Measurements from ENCODE around the gene SYMPK. TPM values are rescaled to one million over a fixed set of nuclear protein-coding genes. Genes with fewer than 3 reads are reported as not detected.

The SYMPK gene
- total RNA-seq, 4 donors from 2014 or later, result 44.0 to 158 (median 90.3) TPM

DNA sequence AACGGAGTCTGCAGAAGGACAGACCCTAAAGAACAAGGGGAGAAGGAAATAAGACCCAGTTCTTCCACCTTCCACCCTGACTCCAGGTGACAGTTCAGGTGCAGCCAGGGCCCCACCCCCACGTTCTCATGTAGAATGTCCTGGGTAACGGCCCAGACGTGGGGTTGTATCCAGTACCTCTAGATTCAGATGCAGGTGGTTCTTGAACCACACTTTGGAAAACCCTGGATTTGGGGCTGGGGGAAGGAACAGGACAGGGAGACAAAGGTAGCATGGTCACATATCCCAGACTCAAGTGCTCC is 82.8 kb downstream of the SYMPK start:
- H3K4me1 ChIP-seq, result peaks cover 0 to 45% (median 15%) of the 10 kb centered on the region in 4 donors
- H3K27me3 ChIP-seq, result no peaks in the 10 kb centered on the region
- peaks cover 0 to 17% (median 0%) of the 10 kb centered on the region in 3 donors for H3K36me3 ChIP-seq
- peak overlapping the region in 1 of 4 donors; percentile 88 for H3K27ac ChIP-seq
- peak overlapping the region in 2 of 4 donors; percentile 31 to 59 for H3K4me3 ChIP-seq
- no peaks in the 10 kb centered on the region for H3K9me3 ChIP-seq
- DNase-seq, result peak in 1 of 3 donors; percentile 45
- TF ChIP-seq, protein P1, sequence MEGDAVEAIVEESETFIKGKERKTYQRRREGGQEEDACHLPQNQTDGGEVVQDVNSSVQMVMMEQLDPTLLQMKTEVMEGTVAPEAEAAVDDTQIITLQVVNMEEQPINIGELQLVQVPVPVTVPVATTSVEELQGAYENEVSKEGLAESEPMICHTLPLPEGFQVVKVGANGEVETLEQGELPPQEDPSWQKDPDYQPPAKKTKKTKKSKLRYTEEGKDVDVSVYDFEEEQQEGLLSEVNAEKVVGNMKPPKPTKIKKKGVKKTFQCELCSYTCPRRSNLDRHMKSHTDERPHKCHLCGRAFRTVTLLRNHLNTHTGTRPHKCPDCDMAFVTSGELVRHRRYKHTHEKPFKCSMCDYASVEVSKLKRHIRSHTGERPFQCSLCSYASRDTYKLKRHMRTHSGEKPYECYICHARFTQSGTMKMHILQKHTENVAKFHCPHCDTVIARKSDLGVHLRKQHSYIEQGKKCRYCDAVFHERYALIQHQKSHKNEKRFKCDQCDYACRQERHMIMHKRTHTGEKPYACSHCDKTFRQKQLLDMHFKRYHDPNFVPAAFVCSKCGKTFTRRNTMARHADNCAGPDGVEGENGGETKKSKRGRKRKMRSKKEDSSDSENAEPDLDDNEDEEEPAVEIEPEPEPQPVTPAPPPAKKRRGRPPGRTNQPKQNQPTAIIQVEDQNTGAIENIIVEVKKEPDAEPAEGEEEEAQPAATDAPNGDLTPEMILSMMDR (IDR thresholded peaks at IDR 0.05), result no peak
- no peak for TF ChIP-seq POLR2A (IDR thresholded peaks at IDR 0.05)

- H3K9me3 ChIP-seq, result no peaks in the 10 kb centered on the region
- peak; percentile 84 to 98 (median 95) for DNase-seq
- peaks cover 0 to 15% (median 0%) of the 10 kb centered on the region in 3 donors for H3K36me3 ChIP-seq
- H3K27ac ChIP-seq, result peak overlapping the region in 2 of 4 donors; percentile 57 to 88
- peaks cover 0 to 45% (median 15%) of the 10 kb centered on the region in 4 donors for H3K4me1 ChIP-seq
- H3K27me3 ChIP-seq, result no peaks in the 10 kb centered on the region
- TF ChIP-seq, protein P1 (IDR thresholded peaks at IDR 0.05), result peak in 5 of 6 experiments; percentile 43 to 82 (median 79)
- no peak for TF ChIP-seq POLR2A (IDR thresholded peaks at IDR 0.05)
- peak overlapping the region; percentile 1 to 59 (median 38) for H3K4me3 ChIP-seq
Observed at GRCh38 chr19:45779231-45780145, 83.5 kb downstream of the SYMPK start.

DNA sequence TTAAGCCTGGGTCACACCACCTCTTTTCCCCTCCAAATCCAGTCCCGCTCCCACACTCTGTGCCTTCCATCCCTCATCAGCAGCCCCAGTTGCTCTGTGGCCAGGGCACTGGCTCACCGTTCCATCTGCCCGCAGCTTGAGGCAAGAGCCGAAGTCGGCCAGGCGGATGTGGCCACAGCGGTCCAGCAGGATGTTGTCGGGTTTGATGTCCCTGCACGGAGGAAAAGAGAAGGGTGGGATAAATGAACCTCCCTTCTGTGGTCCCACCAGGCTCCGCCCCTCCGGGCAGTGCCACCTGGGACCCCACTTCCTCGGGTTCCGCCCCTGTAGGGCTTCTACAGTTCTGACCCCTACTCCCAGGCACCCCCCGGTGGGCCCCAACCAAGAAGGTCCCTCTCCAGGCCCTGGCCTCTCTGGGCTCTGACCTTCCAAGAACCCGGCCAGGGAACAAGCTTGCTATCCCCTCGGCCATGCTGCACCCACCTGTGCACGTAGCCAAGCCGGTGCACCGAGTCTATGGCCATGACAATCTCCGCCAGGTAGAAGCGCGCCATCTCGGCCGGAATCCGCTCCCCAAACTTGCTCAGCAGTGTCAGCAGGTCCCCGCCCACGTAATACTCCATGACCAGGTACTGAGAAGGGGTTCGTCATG is 84.8 kb downstream of the SYMPK start:
- DNase-seq, result no peak
- no peaks in the 10 kb centered on the region for H3K27me3 ChIP-seq
- no peak overlapping the region for H3K27ac ChIP-seq
- TF ChIP-seq, protein P1 (IDR thresholded peaks at IDR 0.05), result no peak
- TF ChIP-seq POLR2A (IDR thresholded peaks at IDR 0.05), result no peak
- H3K36me3 ChIP-seq, result peaks cover 0 to 15% (median 0%) of the 10 kb centered on the region in 3 donors
- H3K4me3 ChIP-seq, result no peak overlapping the region
- no peaks in the 10 kb centered on the region for H3K9me3 ChIP-seq
- peaks cover 0 to 35% (median 15%) of the 10 kb centered on the region in 4 donors for H3K4me1 ChIP-seq

DNA sequence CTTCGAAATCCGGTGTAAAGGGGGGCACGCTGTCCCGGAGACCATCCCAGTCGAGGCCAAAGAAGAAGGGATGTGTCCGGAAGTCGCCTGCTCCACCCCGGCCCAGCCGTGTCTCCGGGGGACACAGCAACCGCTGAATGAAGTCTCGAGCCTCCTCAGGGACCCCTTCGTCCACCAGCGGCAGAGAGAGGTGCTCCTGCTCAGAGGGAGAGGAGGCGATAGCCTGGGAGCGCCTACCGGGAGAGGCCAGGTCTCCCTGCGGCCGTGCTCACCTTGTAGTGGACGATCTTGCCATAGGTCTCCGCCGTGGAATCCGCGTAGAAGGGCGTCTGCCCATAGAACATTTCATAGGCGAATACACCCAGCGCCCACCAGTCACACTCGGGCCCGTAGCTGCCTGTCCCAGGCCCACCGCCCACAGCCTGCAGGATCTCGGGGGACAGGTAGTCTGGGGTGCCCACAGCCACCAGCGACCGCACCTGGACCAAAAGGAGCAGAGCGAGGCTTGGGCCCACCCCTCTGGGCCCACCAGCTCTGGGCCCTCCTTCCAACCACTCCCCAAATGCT is 85.5 kb downstream of the SYMPK start:
- no peak for DNase-seq
- TF ChIP-seq, protein P1 (IDR thresholded peaks at IDR 0.05), result no peak
- TF ChIP-seq POLR2A (IDR thresholded peaks at IDR 0.05), result no peak

DNA sequence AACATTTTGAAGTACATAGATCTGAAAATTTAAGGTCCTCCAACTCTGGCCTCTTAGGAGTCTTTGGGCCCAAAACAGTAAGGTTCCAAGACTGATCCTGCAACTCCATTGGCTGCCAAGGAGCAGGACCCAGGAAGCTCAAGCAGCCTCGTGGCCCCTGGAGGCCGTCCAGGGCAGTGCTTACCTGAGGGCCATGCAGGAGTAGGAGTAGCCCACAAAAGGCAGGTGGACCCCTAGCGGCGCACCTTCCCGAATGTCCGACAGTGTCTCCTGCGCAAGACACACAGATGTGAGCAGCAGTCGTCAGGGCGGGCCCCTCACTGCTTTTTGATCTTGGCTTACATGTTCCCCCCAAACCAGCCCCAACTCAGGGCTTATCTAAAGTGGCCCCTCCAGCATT is 88.2 kb downstream of the SYMPK start:
- peaks cover 0 to 15% (median 0%) of the 10 kb centered on the region in 3 donors for H3K36me3 ChIP-seq
- H3K4me1 ChIP-seq, result peaks cover 0 to 38% (median 17%) of the 10 kb centered on the region in 4 donors
- no peak overlapping the region for H3K4me3 ChIP-seq
- H3K27me3 ChIP-seq, result no peaks in the 10 kb centered on the region
- H3K27ac ChIP-seq, result no peak overlapping the region
- DNase-seq, result no peak
- TF ChIP-seq POLR2A (IDR thresholded peaks at IDR 0.05), result no peak
- TF ChIP-seq, protein P1 (IDR thresholded peaks at IDR 0.05), result peak in 2 of 6 experiments; percentile 24 to 27
- H3K9me3 ChIP-seq, result no peaks in the 10 kb centered on the region

More for the DNA sequence above, 85.5 kb downstream of the SYMPK start:
- H3K4me3 ChIP-seq, result no peak overlapping the region
- peaks cover 0 to 15% (median 0%) of the 10 kb centered on the region in 3 donors for H3K36me3 ChIP-seq
- H3K4me1 ChIP-seq, result peaks cover 0 to 41% (median 15%) of the 10 kb centered on the region in 4 donors
- H3K27me3 ChIP-seq, result no peaks in the 10 kb centered on the region
- H3K9me3 ChIP-seq, result no peaks in the 10 kb centered on the region
- H3K27ac ChIP-seq, result no peak overlapping the region

Data from Peyer's patch (tissue), 4 donors.